ENCODE results near the gene SNTG2.
"Not testable (repeated sequence)": the region's sequence is repeated elsewhere in the genome, so short reads cannot be mapped to it uniquely, and the experiment has no call there.

Gene SNTG2

DNA sequence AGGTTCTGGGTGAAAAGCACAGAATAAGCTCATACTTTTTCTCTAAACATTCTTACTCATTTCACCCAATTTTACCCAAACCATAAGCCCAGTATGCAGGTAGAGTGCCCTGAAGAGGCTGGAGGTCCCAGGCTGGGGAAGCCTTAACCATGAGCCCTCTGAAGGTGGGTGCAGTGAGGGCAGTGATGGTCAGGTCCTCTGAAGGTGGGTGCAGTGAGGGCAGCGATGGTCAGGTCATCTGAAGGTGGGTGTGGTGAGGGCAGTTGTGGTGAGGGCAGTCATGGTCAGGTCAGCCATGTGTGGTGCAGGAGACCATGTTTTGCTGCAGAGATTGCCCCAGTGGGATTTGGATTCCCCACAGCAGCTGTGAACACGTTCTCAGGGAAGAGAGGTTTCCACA lies 148.8 kb downstream of the SNTG2 start:
- no peak for DNase-seq (ENCODE audit: low spot score)

GRCh38 chr2:1101011-1101782 lies 150.5 kb downstream of the SNTG2 start:
- DNase-seq (ENCODE audit: low spot score), result no peak

DNA sequence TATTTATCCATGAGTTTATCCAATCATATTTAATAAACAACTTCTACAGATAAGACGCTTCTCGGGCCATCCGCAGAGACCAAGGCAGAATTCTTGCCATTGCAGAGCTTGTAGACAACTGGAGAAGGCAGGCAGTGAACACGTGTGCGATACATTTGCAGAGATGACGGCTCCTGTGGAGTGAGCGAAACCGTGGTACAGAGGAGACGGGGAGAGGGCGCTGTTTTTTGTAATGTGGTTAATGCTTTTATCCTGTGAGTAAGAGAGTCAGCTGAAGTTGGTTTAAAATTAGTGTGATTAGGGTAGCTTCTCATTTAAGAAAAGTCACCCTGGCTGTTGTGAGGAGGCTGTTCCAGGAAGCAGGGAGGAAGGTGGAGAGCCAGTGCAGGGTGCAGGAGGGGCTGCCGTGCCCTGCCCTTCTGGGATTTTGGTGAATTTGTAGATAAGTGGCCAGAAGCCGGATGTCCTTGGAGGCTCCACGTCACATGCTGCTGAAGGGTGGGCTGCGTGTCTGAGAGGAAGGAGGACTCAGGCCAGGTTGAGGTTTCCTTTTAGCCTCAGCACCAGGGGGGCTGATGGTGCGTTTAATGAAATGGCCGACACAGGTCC lies 151.4 kb downstream of the SNTG2 start:
- no peak for DNase-seq (ENCODE audit: low spot score)

DNA sequence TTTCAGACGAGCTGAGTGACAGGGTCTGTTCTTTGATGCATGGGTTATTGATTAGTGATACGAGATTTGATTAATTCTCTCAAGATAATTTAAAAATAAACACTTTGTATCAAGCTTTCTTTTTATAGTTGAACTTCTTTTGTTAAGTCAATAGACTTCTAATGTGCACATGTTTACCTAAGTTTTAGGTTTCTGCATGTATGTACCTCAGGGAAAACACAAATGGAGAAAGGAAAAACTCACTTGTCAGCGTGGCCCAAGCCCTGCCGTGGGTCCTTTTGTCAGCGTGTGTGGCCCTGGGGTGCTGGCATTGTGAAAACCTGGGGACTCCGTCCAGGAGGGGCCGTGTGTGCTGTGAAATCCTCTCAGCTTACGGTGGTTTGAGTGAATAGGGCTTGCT lies 153.7 kb downstream of the SNTG2 start:
- no peak for DNase-seq (ENCODE audit: low spot score)

DNA sequence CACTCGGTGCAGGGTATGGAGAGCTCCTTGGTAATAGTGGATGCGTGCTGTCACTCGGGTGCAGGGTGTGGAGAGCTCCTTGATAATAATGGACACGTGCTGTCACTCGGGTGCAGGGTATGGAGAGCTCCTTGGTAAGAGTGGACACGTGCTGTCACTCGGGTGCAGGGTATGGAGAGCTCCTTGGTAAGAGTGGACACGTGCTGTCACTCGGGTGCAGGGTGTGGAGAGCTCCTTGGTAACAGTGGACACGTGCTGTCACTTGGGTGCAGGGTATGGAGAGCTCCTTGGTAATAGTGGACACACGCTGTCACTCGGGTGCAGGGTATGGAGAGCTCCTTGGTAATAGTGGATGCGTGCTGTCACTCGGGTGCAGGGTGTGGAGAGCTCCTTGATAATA lies 155.7 kb downstream of the SNTG2 start:
- DNase-seq (ENCODE audit: low spot score), result not testable (repeated sequence)

DNA sequence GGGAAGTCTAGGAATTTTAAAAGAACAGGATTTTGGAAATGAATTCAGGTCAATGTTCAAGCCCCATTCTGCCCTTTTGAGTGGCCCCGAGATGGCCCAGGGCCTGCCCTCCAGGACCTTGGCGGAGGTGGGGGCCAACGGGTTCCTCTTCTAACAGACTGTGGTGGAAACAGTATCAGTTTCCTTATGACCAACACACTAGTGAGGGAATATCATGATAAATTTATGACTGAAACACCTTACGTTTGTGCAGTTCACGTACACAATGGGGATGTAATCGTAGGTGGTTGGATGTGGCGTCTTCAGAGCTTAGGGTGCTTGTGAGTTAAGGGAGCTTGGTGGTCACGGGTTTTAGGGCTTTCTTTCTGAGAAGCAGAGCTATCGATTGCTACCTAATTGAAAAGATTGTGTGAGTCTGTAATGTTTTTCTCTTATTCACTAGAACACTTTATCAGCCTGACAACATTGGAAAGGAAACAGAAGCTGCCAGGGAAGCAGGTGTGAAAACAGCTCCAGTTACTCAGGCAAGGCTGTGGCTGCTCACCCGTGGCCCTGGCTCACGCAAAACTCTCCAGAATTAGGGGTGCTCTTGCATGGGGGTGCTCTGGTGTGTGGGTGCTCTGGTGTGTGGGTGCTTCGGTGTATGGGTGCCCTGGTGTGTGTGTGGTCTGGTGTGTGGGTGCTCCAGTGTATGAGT lies 165.3 kb downstream of the SNTG2 start:
- DNase-seq (ENCODE audit: low spot score), result no peak

DNA sequence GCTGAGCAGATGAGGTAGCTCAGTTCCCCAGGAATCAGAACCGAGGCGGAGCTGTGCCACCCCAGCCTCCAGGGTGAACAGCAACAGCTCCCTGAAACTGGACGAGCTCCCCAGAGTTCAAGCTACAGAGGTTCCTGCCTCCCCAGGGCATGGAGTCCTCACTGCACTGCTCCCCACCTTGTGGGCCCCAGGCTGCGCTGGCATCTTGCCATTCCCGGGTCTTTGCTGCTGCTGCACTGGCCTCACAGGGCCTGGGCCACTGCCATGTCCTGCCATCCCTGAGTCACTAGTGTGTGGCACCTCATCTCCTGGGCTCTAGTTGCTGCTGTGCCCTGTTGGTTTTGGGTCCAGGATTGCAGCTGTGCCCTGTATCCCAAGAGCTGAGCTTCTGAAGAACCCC lies 166.9 kb downstream of the SNTG2 start:
- no peak for DNase-seq (ENCODE audit: low spot score)

DNA sequence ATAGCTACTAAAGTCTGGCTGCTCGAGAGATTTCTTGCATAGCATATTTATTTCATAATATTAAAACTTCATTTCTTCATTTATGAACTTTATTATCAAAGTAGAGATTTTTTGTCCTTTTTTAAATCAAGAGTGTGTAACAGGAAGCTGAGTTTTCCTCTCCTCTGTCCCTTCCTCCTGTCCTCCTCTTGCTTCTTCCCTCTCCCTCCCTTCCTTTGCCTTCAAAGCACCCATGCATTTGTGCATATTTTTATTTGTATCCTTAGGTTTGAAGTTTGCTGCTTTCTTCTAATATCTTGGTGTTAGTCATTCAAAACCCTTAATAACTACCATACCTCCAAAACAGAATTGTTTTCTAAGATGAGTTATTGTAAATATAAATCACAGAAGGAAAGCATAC lies 174.6 kb downstream of the SNTG2 start:
- no peak for DNase-seq (ENCODE audit: low spot score)

DNA sequence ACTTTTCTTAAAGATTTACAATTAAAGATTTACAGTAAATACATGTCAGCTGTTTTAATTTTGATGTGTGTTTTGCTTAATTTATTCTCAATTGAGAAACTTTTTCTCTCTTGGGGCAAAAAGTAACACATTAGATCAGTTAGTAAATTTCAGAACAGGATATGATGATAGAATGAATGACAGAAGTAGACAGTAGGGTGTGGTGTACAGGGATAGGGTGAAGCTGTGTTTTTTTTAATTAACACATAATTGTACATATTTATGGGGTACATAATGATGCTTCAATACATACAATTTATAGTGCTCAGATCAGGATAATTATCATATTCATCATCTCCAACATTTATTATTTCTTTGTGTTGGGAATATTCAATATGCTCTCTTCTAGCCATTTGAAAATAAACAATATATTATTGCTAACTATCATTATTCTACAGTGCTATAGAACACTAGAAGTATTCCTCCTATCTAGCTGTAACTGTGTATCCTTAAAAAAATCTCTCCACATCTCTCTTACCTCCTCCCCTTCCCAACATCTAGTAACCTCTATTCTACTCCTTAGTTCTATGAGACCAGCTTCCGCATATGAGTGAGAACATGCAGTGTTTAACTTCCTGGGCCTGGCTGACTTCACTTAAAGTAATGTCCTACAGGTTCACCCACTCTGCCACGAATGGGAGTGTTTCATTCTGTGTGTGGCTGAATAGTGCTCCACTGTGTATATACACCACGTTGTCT lies 175.2 kb downstream of the SNTG2 start:
- no peak for DNase-seq (ENCODE audit: low spot score)

GRCh38 chr2:1129982-1130381 lies 179.3 kb downstream of the SNTG2 start:
- DNase-seq (ENCODE audit: low spot score), result no peak

- DNase-seq (ENCODE audit: low spot score), result no peak
Observed at GRCh38 chr2:1130922-1131321, 180.3 kb downstream of the SNTG2 start.

- no peak for DNase-seq (ENCODE audit: low spot score)
Observed at GRCh38 chr2:1132328-1132969, 181.8 kb downstream of the SNTG2 start.

DNA sequence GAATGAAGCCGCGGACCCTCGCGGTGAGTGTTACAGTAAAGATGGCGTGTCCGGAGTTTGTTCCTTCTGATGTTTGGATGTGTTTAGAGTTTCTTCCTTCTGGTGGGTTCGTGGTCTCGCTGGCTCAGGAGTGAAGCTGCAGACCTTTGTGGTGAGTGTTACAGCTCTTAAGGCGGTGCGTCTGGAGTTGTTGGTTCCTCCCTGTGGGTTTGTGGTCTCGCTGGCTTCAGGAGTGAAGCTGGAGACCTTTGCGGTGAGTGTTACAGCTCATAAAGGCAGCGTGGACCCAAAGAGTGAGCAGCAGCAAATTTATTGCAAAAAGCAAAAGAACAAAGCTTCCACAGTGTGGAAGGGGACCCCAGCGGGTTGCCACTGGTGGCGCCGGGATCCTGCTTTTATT lies 183.2 kb downstream of the SNTG2 start:
- not testable (repeated sequence) for DNase-seq (ENCODE audit: low spot score)

- DNase-seq (ENCODE audit: low spot score), result no peak
Observed at GRCh38 chr2:1134629-1135028, 184.0 kb downstream of the SNTG2 start.

DNA sequence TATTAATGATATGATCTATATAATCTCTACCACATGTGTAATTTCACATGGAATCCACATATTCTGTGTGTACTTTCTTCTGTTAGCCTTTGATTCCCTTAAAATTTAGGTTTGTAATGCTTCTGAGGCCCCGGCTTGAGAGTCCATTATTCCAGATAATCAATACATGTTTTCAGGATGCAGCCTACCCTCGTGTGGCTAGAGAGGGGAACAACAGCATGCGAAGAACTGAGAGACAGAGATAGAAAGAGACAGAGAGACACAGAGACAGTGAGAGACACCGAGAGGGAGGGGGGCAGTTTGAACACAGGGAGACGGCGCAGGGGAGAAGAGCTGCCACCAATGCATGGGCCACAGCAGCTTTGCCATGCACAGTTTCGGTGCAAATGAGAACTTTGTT lies 185.4 kb downstream of the SNTG2 start:
- DNase-seq (ENCODE audit: low spot score), result no peak

DNA sequence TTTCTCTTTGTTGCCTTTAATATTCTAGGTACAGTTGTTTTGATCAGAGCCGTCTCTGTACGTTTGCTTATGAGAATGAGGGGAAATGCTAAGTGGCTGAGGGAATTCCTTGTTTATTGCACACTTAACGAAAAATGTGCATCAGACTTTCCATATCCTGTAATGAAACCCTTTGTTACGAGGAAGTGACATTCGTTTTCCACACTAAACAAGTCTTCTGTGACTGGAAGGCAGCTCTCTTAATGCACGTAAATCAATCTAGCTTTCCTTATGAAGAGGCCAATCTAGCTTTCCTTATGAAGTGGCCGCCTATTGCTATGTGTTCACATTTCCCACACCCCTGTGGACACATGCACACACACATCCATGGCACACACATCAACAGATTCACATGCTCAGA lies 186.2 kb downstream of the SNTG2 start:
- DNase-seq (ENCODE audit: low spot score), result no peak

GRCh38 chr2:1137264-1137663 lies 186.6 kb downstream of the SNTG2 start:
- DNase-seq (ENCODE audit: low spot score), result no peak

- DNase-seq (ENCODE audit: low spot score), result no peak
Observed at GRCh38 chr2:1137913-1138391, 187.3 kb downstream of the SNTG2 start.

GRCh38 chr2:1140389-1141003 lies 189.8 kb downstream of the SNTG2 start:
- DNase-seq (ENCODE audit: low spot score), result no peak

GRCh38 chr2:1141079-1141478 lies 190.4 kb downstream of the SNTG2 start:
- no peak for DNase-seq (ENCODE audit: low spot score)

- no peak for DNase-seq (ENCODE audit: low spot score)
Observed at GRCh38 chr2:1143129-1143528, 192.5 kb downstream of the SNTG2 start.
